HCT116 (cell line): ENCODE measurements around the gene CDC42BPB. TPM values are rescaled to one million over a fixed set of nuclear protein-coding genes. Genes with fewer than 3 reads are reported as not detected.

ENCODE experiments used
- ATAC-seq: fragments of 200-7000 bp; cut with Tn5 transposase; 2 replicates; pipeline ENCODE4 v1.9.1; 2020; ENCODE audit warnings: mild to moderate bottlenecking, moderate library complexity
- BruUV-seq: library from RNA; stranded (reverse); fragments of 400-500 nt; replicated peaks from 2 replicates; lab custom pipeline; 2021; lab: Mats Ljungman, UMichigan
- CTCF ChIA-PET: fragments of 300-600 bp; sonication (Branson Sonifier 250); formaldehyde crosslinking; loops from one replicate; lab custom pipeline; 2021; ENCODE audit warnings: antibody characterized with exemption; lab: Charles Lee
- POLR2A ChIA-PET: fragments of 300-600, 350-600 bp; sonication (Branson Sonifier 250); formaldehyde crosslinking; loops from one replicate; lab custom pipeline; 2021; ENCODE audit warnings: antibody characterized with exemption; lab: Charles Lee
- RAD21 ChIA-PET, 2 experiments: fragments of 300-600 bp; sonication (Branson Sonifier 250); formaldehyde crosslinking; loops; one replicate each; lab custom pipeline; 2023; ENCODE audit warnings: low total read pairs in 2 of 2; ENCODE audit not compliant: uncharacterized antibody in 2 of 2, unreplicated experiment in 2 of 2, low non-redundant PET in 1 of 2; lab: Charles Lee
- DNase-seq: peaks from one replicate; pipeline ENCODE4 v3.0.0-alpha.2; 2010; ENCODE audit warnings: low read depth, low spot score
- H2AFZ ChIP-seq: fragments of 200-600 bp; shearing (Covaris generic), sonication (generic); 2 replicates; pipeline ENCODE4 v1.6.1; 2017; ENCODE audit warnings: low read depth, mixed run types, mixed read lengths, antibody characterized with exemption, low read length; ENCODE audit not compliant: poor library complexity, severe bottlenecking
- H3K27ac ChIP-seq: 2 replicates; pipeline ENCODE4 v1.5.1; 2012; ENCODE audit warnings: low read depth, low read length
- H3K27me3 ChIP-seq: fragments of 200-600 bp; sonication (generic); 2 replicates; pipeline ENCODE4 v1.6.1; 2016; ENCODE audit warnings: mixed run types, low read length, mixed read lengths; ENCODE audit not compliant: insufficient read depth
- H3K36me3 ChIP-seq, 2 experiments: fragments of 200-500 bp in 1 of 2; fragments of 200-600 bp in 1 of 2; sonication (Bioruptor generic) in 1 of 2; sonication (generic) in 1 of 2; 2 replicates each; pipeline versions ENCODE4 v1.5.1 to v1.6.1; 2014 to 2016; ENCODE audit warnings: low read length in 2 of 2, inconsistent platforms in 1 of 2, mixed read lengths in 1 of 2, mixed run types in 1 of 2; ENCODE audit not compliant: insufficient read depth in 2 of 2, control insufficient read depth in 1 of 2
- H3K4me1 ChIP-seq, 2 experiments: fragments of 200-600 bp in 1 of 2; sonication (generic) in 1 of 2; 2 replicates each; pipeline versions ENCODE4 v1.5.1 to v1.6.1; 2012 to 2017; ENCODE audit warnings: low read length in 2 of 2, inconsistent platforms in 1 of 2, mild to moderate bottlenecking in 1 of 2, mixed read lengths in 1 of 2, mixed run types in 1 of 2, moderate library complexity in 1 of 2; ENCODE audit not compliant: insufficient read depth in 2 of 2, control insufficient read depth in 1 of 2
- H3K4me2 ChIP-seq: fragments of 200-600 bp; sonication (generic); 2 replicates; pipeline ENCODE4 v1.6.1; 2017; ENCODE audit warnings: mixed run types, low read length, mixed read lengths
- H3K4me3 ChIP-seq, 2 experiments: fragments of 200-600 bp in 1 of 2; sonication (generic) in 1 of 2; replicated peaks in 1 of 2; 2 replicates each; pipeline ENCODE4 v1.5.1; 2011 to 2016; ENCODE audit warnings: low read length in 2 of 2, control low read depth in 1 of 2, low read depth in 1 of 2, mild to moderate bottlenecking in 1 of 2, mixed read lengths in 1 of 2, mixed run types in 1 of 2
- H3K79me2 ChIP-seq: fragments of 200-600 bp; sonication (generic); 2 replicates; pipeline ENCODE4 v1.6.1; 2017; ENCODE audit warnings: mild to moderate bottlenecking, mixed run types, low read length, moderate library complexity, mixed read lengths; ENCODE audit not compliant: insufficient read depth
- H3K9ac ChIP-seq: fragments of 200-600 bp; sonication (generic); 2 replicates; pipeline ENCODE4 v1.6.1; 2016; ENCODE audit warnings: low read length, mixed read lengths
- H3K9me2 ChIP-seq: fragments of 200-600 bp; sonication (generic), shearing (Covaris generic); 2 replicates; pipeline ENCODE4 v1.6.1; 2017; ENCODE audit warnings: mixed run types, mild to moderate bottlenecking, moderate library complexity; ENCODE audit not compliant: insufficient read depth
- H3K9me3 ChIP-seq, 2 experiments: fragments of 200-500 bp in 1 of 2; fragments of 200-600 bp in 1 of 2; sonication (Bioruptor generic) in 1 of 2; sonication (generic) in 1 of 2; 2 replicates each; pipeline ENCODE4 v1.6.1; 2014 to 2017; ENCODE audit warnings: low read length in 2 of 2, mixed read lengths in 2 of 2, inconsistent platforms in 1 of 2, low read depth in 1 of 2, mild to moderate bottlenecking in 1 of 2, mixed run types in 1 of 2, moderate library complexity in 1 of 2; ENCODE audit not compliant: control insufficient read depth in 1 of 2, insufficient read depth in 1 of 2
- H4K20me1 ChIP-seq: fragments of 200-600 bp; sonication (generic), shearing (Covaris generic); 2 replicates; pipeline ENCODE4 v1.6.1; 2017; ENCODE audit warnings: mixed run types, mild to moderate bottlenecking, moderate library complexity; ENCODE audit not compliant: insufficient read depth
- ATF3 ChIP-seq: IDR thresholded peaks from 2 replicates; pipeline ENCODE4 v1.6.1; 2012
- ELF1 ChIP-seq: IDR thresholded peaks from 2 replicates; pipeline ENCODE4 v1.6.1; 2012; ENCODE audit warnings: low read depth, borderline replicate concordance
- EZH2phosphoT487 ChIP-seq: fragments of 200-600 bp; IDR thresholded peaks from 2 replicates; pipeline ENCODE4 v1.6.1; 2018; ENCODE audit warnings: antibody characterized with exemption, borderline replicate concordance
- FOSL1 ChIP-seq: IDR thresholded peaks from 2 replicates; pipeline ENCODE4 v1.6.1; 2012; ENCODE audit warnings: low read depth
- POLR2AphosphoS5 ChIP-seq: IDR thresholded peaks from 2 replicates; pipeline ENCODE4 v1.6.1; 2011; ENCODE audit warnings: mild to moderate bottlenecking, low read depth, low read length, moderate library complexity
- RAD21 ChIP-seq: IDR thresholded peaks from 2 replicates; pipeline ENCODE4 v1.6.1; 2012; ENCODE audit warnings: low read depth, mild to moderate bottlenecking
- SP1 ChIP-seq: IDR thresholded peaks from 2 replicates; pipeline ENCODE4 v1.6.1; 2012; ENCODE audit warnings: low read depth
- TCF7L2 ChIP-seq: IDR thresholded peaks from 2 replicates; pipeline ENCODE4 v1.7.0; 2011; ENCODE audit warnings: borderline replicate concordance, inconsistent platforms; ENCODE audit not compliant: insufficient read depth, insufficient read length; ENCODE audit errors: extremely low read depth
- YY1 ChIP-seq: IDR thresholded peaks from 2 replicates; pipeline ENCODE4 v1.6.1; 2011; ENCODE audit warnings: low read length, low read depth, moderate library complexity, mild to moderate bottlenecking; ENCODE audit not compliant: insufficient replicate concordance; ENCODE audit errors: extremely low read depth
- ZBTB33 ChIP-seq: IDR thresholded peaks from 2 replicates; pipeline ENCODE4 v1.6.1; 2011; ENCODE audit warnings: mild to moderate bottlenecking, low read length, moderate library complexity; ENCODE audit not compliant: insufficient replicate concordance; ENCODE audit errors: extremely low read depth
- intact Hi-C: fragments of 100-400 bp; cut with micrococcal nuclease; formaldehyde crosslinking; loops from 2 replicates; pipeline ENCODE4 v1.10.0; 2022
- total RNA-seq: library from RNA; stranded (reverse); gene quantifications from one replicate; pipeline ENCODE4 v1.2.1, GENCODE V29; 2021; ENCODE audit not compliant: unreplicated experiment

CDC42BPB gene
- total RNA-seq, 1 experiment from 2014 or later = 85.6 TPM

- Histone ChIP-seq H3K9me2 (no peaks in the 10 kb centered on the region), H3K4me1 (no peaks in the 10 kb centered on the region), H3K27me3 (no peaks in the 10 kb centered on the region), H4K20me1 (no peaks in the 10 kb centered on the region), H3K4me3 (no peak overlapping the region), H3K36me3 (peaks cover 0 to 14% of the 10 kb centered on the region in 2 experiments; a peak in 2 of 4 replicates), H3K9me3 (no peaks in the 10 kb centered on the region), H3K9ac (no peak overlapping the region), H3K27ac (no peak overlapping the region), H2AFZ (no peak overlapping the region), H3K4me2 (no peak overlapping the region), H3K79me2 (no peaks in the 10 kb centered on the region)
- intact Hi-C loops = no loop called here
- TF ChIP-seq FOSL1 (no peak), POLR2AphosphoS5 (no peak), ELF1 (no peak), SP1 (no peak), ATF3 (no peak), YY1 (no peak), ZBTB33 (no peak), RAD21 (no peak), TCF7L2 (no peak), EZH2phosphoT487 (no peak)
- RAD21 ChIA-PET = no interaction called here
- CTCF ChIA-PET = no interaction called here
- no peak for ATAC-seq
- BruUV-seq = no TSS peak
- POLR2A ChIA-PET = no interaction called here
- DNase-seq = no peak
Measured at GRCh38 chr14:102906616-102907302, 150.6 kb downstream of the CDC42BPB start.
